PC-3 (cell line): ENCODE data around the gene WIPF1. TPM values are rescaled to one million over a fixed set of nuclear protein-coding genes. Genes with fewer than 3 reads are reported as not detected.

Source experiments
- ATAC-seq: fragments of 200-7000 bp; cut with Tn5 transposase; 2 replicates; pipeline ENCODE4 v1.9.1; 2020; ENCODE audit warnings: mild to moderate bottlenecking, moderate library complexity
- BruUV-seq: library from RNA; stranded (reverse); fragments of 400-500 nt; replicated peaks from 2 replicates; lab custom pipeline; 2021; lab: Mats Ljungman, UMichigan
- CTCF ChIA-PET: fragments of 300-600 bp; sonication (Branson Sonifier 250); formaldehyde crosslinking; loops from one replicate; lab custom pipeline; 2022; ENCODE audit warnings: antibody characterized with exemption; lab: Charles Lee
- POLR2A ChIA-PET: fragments of 300-600 bp; sonication (Branson Sonifier 250); formaldehyde crosslinking; loops from one replicate; lab custom pipeline; 2022; ENCODE audit warnings: antibody characterized with exemption; ENCODE audit not compliant: unreplicated experiment; lab: Charles Lee
- DNase-seq: peaks from one replicate; pipeline ENCODE4 v3.0.0-alpha.2; 2015
- H2AFZ ChIP-seq: fragments of 300-600 bp; sonication (generic); 2 replicates; pipeline ENCODE4 v1.6.0; 2016; ENCODE audit warnings: antibody characterized with exemption, low read length
- H3F3A ChIP-seq: fragments of 300-600 bp; sonication (generic); one replicate; pipeline ENCODE4 v1.6.0; 2017; ENCODE audit warnings: antibody characterized with exemption, low read length, control low read depth, mild to moderate bottlenecking; ENCODE audit not compliant: unreplicated experiment
- H3K27ac ChIP-seq: fragments of 300-600 bp; sonication (generic); 2 replicates; pipeline ENCODE4 v1.5.1; 2016; ENCODE audit warnings: mild to moderate bottlenecking, low read length
- H3K27me3 ChIP-seq: fragments of 300-600 bp; sonication (generic); 2 replicates; pipeline ENCODE4 v1.6.1; 2016; ENCODE audit warnings: low read length, mixed read lengths
- H3K36me3 ChIP-seq: fragments of 300-600 bp; sonication (generic); 2 replicates; pipeline ENCODE4 v1.6.1; 2016; ENCODE audit warnings: low read depth, mixed run types, low read length, mixed read lengths
- H3K4me1 ChIP-seq: fragments of 300-600 bp; sonication (generic); 2 replicates; pipeline ENCODE4 v1.5.1; 2016; ENCODE audit warnings: low read length; ENCODE audit not compliant: insufficient read depth
- H3K4me2 ChIP-seq: fragments of 300-600 bp; sonication (generic); 2 replicates; pipeline ENCODE4 v1.6.0; 2016; ENCODE audit warnings: low read length
- H3K4me3 ChIP-seq: fragments of 300-600 bp; sonication (generic); 2 replicates; pipeline ENCODE4 v1.5.1; 2016; ENCODE audit warnings: mild to moderate bottlenecking, low read length, mixed read lengths
- H3K79me2 ChIP-seq: fragments of 300-600 bp; sonication (generic); 2 replicates; pipeline ENCODE4 v1.6.1; 2017; ENCODE audit warnings: low read length, mixed read lengths
- H3K9ac ChIP-seq: fragments of 300-600 bp; sonication (generic); 2 replicates; pipeline ENCODE4 v1.6.0; 2016; ENCODE audit warnings: mild to moderate bottlenecking, low read length
- H3K9me2 ChIP-seq: fragments of 300-600 bp; sonication (generic); replicated peaks from 2 replicates; pipeline ENCODE4 v1.6.1; 2016; ENCODE audit warnings: mixed run types, low read length, mixed read lengths
- H3K9me3 ChIP-seq: fragments of 300-600 bp; sonication (generic); 2 replicates; pipeline ENCODE4 v1.6.1; 2016; ENCODE audit warnings: low read length, mixed read lengths
- H4K20me1 ChIP-seq: fragments of 300-600 bp; sonication (generic); 2 replicates; pipeline ENCODE4 v1.6.1; 2016; ENCODE audit warnings: low read length, mixed read lengths
- EZH2 ChIP-seq: fragments of 300-600 bp; sonication (generic); IDR thresholded peaks from one replicate; pipeline ENCODE4 v1.6.1; 2017; ENCODE audit warnings: antibody characterized with exemption, mild to moderate bottlenecking, low read length; ENCODE audit not compliant: unreplicated experiment
- EZH2phosphoT487 ChIP-seq: fragments of 300-600 bp; sonication (generic); IDR thresholded peaks from 2 replicates; pipeline ENCODE4 v1.6.1; 2018; ENCODE audit warnings: mild to moderate bottlenecking, antibody characterized with exemption, low read length, borderline replicate concordance
- intact Hi-C: fragments of 100-400 bp; cut with micrococcal nuclease; formaldehyde crosslinking; loops from 2 replicates; pipeline ENCODE4 v1.9.0; 2023
- total RNA-seq: library from RNA; depleted of rRNA; stranded (reverse); fragments of >200 nt; gene quantifications from 2 replicates; pipeline ENCODE4 v1.2.3, GENCODE V29; 2014
- TF ChIP-seq, protein P1 (sequence below): fragments of 300-600 bp; sonication (generic); conservative IDR thresholded peaks from 2 replicates; pipeline ENCODE4 v1.5.1; 2017; ENCODE audit warnings: antibody characterized with exemption, low read depth, mild to moderate bottlenecking, low read length

The WIPF1 gene
- total RNA-seq, 1 experiment from 2014 or later, result 0.29 TPM

DNA sequence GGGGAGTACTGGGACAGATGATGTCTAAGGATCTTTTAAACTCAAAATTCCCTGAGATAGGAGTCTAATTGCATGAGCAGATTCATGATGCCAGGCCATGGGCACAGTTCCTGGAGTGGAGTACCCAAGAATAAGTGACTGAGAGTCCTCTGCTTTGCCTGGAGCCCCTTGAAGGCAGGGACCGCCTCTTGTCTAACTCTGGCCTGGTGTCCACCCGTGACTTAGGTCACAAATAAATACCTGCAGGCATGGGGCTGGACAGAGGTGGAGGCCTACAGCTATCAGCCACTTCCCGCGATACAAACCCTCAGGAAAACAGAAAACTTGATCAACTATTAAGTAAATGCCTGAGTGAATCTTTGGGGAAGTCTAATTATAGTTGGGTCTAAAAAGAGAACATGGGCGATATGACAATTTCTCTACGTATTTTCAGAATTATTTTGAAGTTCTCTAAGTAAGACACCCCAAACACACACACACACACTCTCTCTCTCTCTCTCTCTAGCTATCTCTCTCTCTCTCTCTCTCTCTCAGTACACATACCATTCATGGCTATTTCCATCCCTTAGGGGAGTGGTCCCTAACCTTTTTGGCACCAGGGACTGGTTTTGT, 1.8 kb upstream of the WIPF1 start:
- intact Hi-C loops, result no loop called here
- Histone ChIP-seq H3K9me3 (no peaks in the 10 kb centered on the region), H3K4me1 (peaks cover 14% of the 10 kb centered on the region), H3K9me2 (no peaks in the 10 kb centered on the region), H3K27ac (no peak overlapping the region), H2AFZ (no peak overlapping the region), H3K9ac (no peak overlapping the region), H3K4me3 (no peak overlapping the region), H3K36me3 (no peaks in the 10 kb centered on the region), H4K20me1 (no peaks in the 10 kb centered on the region), H3K4me2 (no peak overlapping the region), H3K27me3 (no peaks in the 10 kb centered on the region), H3F3A (no peaks in the 10 kb centered on the region), H3K79me2 (no peaks in the 10 kb centered on the region)
- ChIA-PET CTCF (no interaction called here), POLR2A (no interaction called here)
- DNase-seq (no peak), ATAC-seq (no peak)
- TF ChIP-seq EZH2 (no peak), EZH2phosphoT487 (no peak)
- TF ChIP-seq, protein P1, sequence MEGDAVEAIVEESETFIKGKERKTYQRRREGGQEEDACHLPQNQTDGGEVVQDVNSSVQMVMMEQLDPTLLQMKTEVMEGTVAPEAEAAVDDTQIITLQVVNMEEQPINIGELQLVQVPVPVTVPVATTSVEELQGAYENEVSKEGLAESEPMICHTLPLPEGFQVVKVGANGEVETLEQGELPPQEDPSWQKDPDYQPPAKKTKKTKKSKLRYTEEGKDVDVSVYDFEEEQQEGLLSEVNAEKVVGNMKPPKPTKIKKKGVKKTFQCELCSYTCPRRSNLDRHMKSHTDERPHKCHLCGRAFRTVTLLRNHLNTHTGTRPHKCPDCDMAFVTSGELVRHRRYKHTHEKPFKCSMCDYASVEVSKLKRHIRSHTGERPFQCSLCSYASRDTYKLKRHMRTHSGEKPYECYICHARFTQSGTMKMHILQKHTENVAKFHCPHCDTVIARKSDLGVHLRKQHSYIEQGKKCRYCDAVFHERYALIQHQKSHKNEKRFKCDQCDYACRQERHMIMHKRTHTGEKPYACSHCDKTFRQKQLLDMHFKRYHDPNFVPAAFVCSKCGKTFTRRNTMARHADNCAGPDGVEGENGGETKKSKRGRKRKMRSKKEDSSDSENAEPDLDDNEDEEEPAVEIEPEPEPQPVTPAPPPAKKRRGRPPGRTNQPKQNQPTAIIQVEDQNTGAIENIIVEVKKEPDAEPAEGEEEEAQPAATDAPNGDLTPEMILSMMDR, result no peak
- BruUV-seq, result no TSS peak

DNA sequence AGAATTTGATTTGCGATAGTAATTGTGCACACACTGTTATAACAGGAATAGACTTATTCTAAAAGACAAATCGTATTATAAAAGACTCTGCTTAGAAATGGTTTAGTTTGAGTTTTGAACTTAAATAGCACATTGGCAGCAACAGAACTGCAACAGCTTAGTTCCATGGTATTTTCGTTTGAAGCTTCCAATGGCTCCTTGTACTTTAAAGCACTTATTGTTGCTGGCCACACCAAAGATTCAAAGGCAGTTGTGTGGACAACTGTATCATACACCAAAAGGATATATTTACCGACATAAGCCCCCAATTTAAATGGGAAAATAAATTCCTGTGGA, 627 bp downstream of the WIPF1 start:
- H3K27ac ChIP-seq, result peak overlapping the region; percentile 76
- H3K79me2 ChIP-seq, result no peaks in the 10 kb centered on the region
- H3K4me1 ChIP-seq, result peaks cover 26% of the 10 kb centered on the region
- no peaks in the 10 kb centered on the region for H4K20me1 ChIP-seq
- 0 out of 2 replicates have a peak overlapping the region, but pooled peaks have one; percentile 62 for H3K4me2 ChIP-seq
- no peaks in the 10 kb centered on the region for H3K9me2 ChIP-seq
- DNase-seq, result no peak
- H3F3A ChIP-seq, result no peaks in the 10 kb centered on the region
- H2AFZ ChIP-seq, result peak overlapping the region; percentile 79; the same call in 1 of the 2 replicates
- H3K4me3 ChIP-seq, result no peak overlapping the region
- H3K9ac ChIP-seq, result no peak overlapping the region
- POLR2A ChIA-PET, result interaction anchor here (0.6 kb wide), 1 partner anchor 398 kb away, joined by 3 read pairs; no protein-coding TSS in a partner anchor
- no TSS peak for BruUV-seq
- CTCF ChIA-PET, result interaction anchor here (0.6 to 1.1 kb wide), 2 partner anchors 13 to 101 kb away, joined by 4 read pairs; no protein-coding TSS in a partner anchor
- no peaks in the 10 kb centered on the region for H3K27me3 ChIP-seq
- H3K36me3 ChIP-seq, result no peaks in the 10 kb centered on the region
- ATAC-seq, result no peak
- TF ChIP-seq, protein P1, result no peak
- TF ChIP-seq EZH2, result no peak
- no peak for TF ChIP-seq EZH2phosphoT487
- H3K9me3 ChIP-seq, result no peaks in the 10 kb centered on the region
- intact Hi-C loops, result no loop called here

GRCh38 chr2:174595891-174596397, 1.7 kb downstream of the WIPF1 start:
- Histone ChIP-seq H3K9ac (no peak overlapping the region), H3F3A (no peaks in the 10 kb centered on the region), H3K4me2 (no peak overlapping the region), H3K27me3 (no peaks in the 10 kb centered on the region), H3K79me2 (no peaks in the 10 kb centered on the region), H4K20me1 (no peaks in the 10 kb centered on the region), H3K4me3 (no peak overlapping the region), H3K36me3 (no peaks in the 10 kb centered on the region), H3K9me3 (no peaks in the 10 kb centered on the region), H3K4me1 (peaks cover 34% of the 10 kb centered on the region), H3K27ac (no peak overlapping the region), H2AFZ (no peak overlapping the region), H3K9me2 (no peaks in the 10 kb centered on the region)
- POLR2A ChIA-PET, result no interaction called here
- BruUV-seq, result no TSS peak
- ATAC-seq (no peak), DNase-seq (no peak)
- CTCF ChIA-PET, result interaction anchor here (0.6 kb wide), 1 partner anchor 33 kb away, joined by 4 read pairs; no protein-coding TSS in a partner anchor
- intact Hi-C loops, result no loop called here
- TF ChIP-seq EZH2phosphoT487 (no peak), EZH2 (no peak)
- TF ChIP-seq, protein P1, result no peak
